Esophagus squamous epithelium (tissue), 4 donors: ENCODE results near the gene LFNG.

ENCODE experiments used
- CTCF ChIP-seq, 6 experiments: fragments of 450-650 bp in 4 of 6; fragments of 200-600 bp in 2 of 6; sonication (generic) in 2 of 6; IDR thresholded peaks; one replicate each; pipeline ENCODE4 v1.5.1; 2016 to 2019; ENCODE audit warnings: antibody characterized with exemption in 6 of 6, mild to moderate bottlenecking in 4 of 6, moderate library complexity in 4 of 6
- POLR2A ChIP-seq, 4 donors: fragments of 450-650 bp; IDR thresholded peaks; one replicate each; pipeline ENCODE4 v1.6.1; 2017; ENCODE audit warnings: antibody characterized with exemption in 4 of 4, mild to moderate bottlenecking in 4 of 4, moderate library complexity in 3 of 4

- TF ChIP-seq POLR2A (IDR thresholded peaks at IDR 0.05), result no peak
- TF ChIP-seq CTCF (IDR thresholded peaks at IDR 0.05), result no peak
Observed at GRCh38 chr7:2471022-2471329, 48.6 kb upstream of the LFNG start.
